Spleen (tissue), 7 donors: ENCODE measurements around the gene NUDT14.

Source experiments
- CTCF ChIP-seq, 11 experiments: fragments of 200-600 bp in 7 of 11; fragments of 450-650 bp in 4 of 11; sonication (generic) in 4 of 11; IDR thresholded peaks in 8 of 11; conservative IDR thresholded peaks in 3 of 11; 1 replicate in 7 of 11; 2 replicates in 4 of 11; pipeline versions ENCODE4 v1.4.0 to v1.8.0; 2016 to 2021; ENCODE audit warnings: antibody characterized with exemption in 11 of 11, inconsistent platforms in 4 of 11, mild to moderate bottlenecking in 1 of 11
- POLR2A ChIP-seq, 3 donors: fragments of 450-650 bp; IDR thresholded peaks; one replicate each; pipeline ENCODE4 v1.5.1; 2017; ENCODE audit warnings: antibody characterized with exemption in 3 of 3, mild to moderate bottlenecking in 1 of 3
- POLR2AphosphoS5 ChIP-seq, 3 donors: sonication (generic); formaldehyde crosslinking; IDR thresholded peaks; one replicate each; pipeline ENCODE4 v1.5.1; 2017; ENCODE audit warnings: antibody characterized with exemption in 3 of 3
- donor health status: DM: no; HTN: no; CAD: no; lungs with moderate emphysema.
- donor health status: DM: no; HTN: no; CAD: no.
- donor health status: DM: no; HTN: no; CAD: no.

GRCh38 chr14:105144026-105144665 lies 37.0 kb downstream of the NUDT14 start:
- no peak for TF ChIP-seq CTCF (IDR thresholded peaks at IDR 0.05 in 8 of 11, conservative IDR thresholded peaks at IDR 0.05 in 3 of 11)
- no peak for TF ChIP-seq POLR2AphosphoS5 (IDR thresholded peaks at IDR 0.05)
- TF ChIP-seq POLR2A (IDR thresholded peaks at IDR 0.05), result no peak
